C4-2B (cell line): Measurements from ENCODE around the gene KAZN.

Source experiments
- H3K27ac ChIP-seq: fragments of 450-650 bp; 2 replicates; pipeline ENCODE4 v1.5.1; 2017
- ZFX ChIP-seq: fragments of 450-650 bp; IDR thresholded peaks from 2 replicates; pipeline ENCODE4 v1.6.1; 2017
- TF ChIP-seq, protein P1 (sequence below): fragments of 450-650 bp; conservative IDR thresholded peaks from 2 replicates; pipeline ENCODE4 v1.5.1; 2017; ENCODE audit warnings: mild to moderate bottlenecking

Gene KAZN

DNA sequence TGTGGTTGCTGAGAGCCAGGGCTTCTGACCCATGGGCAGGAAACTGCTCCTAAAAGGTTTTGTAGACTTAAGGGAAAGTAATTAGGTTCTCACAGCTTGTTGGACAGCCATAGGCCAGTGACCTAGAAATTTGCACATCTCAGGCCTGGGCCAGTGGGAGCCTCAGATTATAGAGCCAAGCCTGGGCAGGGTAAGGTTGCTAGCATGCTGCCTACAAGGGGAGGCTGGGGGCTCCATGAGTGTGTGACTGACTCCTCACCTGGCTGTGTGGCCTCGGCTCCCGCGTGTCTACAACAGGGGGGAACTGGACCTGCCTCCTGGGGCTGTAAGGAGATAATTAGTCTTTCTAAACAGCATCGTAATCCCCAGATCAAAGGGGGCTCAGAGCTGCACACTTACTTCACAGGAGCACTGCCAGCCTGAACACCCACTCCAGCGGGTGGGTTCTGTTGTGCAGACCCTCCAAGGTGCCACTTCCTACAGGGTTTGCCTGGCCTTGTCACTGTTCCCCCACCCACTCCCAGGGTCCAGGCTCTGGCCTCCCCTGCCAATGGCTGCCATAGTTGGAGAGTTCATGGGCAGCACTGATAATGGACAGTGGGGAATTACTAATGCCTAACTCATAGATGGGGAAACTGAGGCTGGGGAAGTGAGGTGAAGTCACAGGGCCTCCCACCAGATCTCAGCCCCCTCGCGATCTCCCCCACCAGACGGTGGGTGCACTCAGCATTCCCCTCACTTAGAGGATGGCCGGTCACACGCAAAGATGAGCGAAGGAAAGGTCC lies 324.6 kb downstream of the KAZN start:
- no peak overlapping the region; the same call in 1 of the 2 replicates for H3K27ac ChIP-seq
- no peak for TF ChIP-seq ZFX

DNA sequence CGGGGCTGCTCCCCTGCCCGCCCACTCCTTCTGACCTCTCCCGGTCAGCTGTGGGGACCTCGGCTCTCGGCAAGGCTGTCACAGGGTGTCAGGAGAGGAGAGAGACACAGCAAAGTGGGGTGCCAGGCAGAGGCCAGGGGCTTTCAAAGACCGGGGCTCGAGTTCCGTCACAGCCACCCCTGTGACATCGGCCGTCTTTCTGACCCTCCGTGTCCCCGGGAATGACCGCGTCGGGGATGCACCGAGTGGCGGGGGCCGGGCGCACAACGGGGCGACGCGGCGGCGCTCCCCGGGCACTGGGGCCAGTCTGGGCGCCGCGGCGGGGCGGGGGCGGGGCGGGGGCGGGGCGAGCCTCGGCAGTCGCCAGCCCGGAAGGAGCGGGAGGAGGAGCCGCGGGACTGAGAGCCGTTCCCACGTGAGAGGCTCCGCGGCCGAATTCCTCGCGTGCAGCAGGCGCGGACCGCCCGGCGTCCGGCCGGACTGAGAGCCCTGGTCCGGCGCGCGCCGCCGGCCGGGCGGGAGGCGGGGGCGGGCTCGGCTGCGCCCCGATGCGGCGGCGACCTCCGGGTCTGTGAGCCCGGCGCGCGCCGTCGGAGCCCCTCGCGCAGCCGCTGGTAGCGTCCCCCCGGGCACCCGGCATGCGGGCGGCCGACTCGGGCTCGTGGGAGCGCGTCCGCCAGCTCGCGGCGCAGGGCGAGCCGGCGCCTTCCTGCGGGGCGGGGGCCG lies 325.4 kb downstream of the KAZN start:
- TF ChIP-seq ZFX, result no peak
- peak overlapping the region; percentile 57 for H3K27ac ChIP-seq

DNA sequence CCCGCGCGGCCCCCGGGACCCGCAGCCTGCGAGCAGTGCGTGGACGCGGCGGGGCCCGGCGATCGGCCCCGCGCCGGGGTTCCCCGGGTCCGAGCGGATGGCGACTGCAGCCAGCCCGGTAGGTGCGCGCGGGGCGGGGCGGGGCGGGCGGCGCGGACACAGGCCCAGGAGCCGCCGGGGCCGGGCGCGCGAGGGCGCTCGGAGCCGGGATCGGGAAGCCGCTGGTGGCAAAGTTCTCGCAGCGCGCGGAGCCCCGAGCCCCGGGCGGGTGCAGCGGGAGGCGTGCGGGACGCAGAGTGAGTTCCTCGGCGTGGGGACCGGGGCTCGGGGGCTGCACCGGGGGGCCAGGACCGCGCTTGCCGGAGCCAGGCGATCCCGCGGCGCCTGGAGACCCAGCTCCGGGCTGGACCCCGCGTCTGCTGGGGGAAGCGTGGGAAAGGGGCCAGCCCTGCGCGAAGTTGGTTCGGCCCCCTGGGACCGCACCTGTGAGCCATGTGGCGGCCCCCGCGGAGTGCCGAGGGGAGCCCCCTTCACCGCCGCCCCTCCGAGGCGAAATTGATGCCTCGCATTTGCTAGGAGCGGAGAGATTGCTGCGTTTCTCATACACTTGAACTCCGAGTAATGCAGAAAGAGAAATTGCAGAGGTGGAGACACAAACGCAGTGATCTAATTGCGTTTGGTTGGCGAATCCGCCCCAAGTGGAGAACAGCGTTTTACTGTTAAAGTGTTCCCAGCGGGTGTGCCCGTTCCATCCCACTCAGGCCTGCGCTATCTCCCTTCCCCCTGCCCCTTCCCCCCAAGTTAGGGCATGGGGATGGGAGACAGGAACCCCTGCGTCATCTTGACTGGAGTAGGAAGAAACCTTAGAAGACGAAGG lies 326.2 kb downstream of the KAZN start:
- TF ChIP-seq, protein P1, sequence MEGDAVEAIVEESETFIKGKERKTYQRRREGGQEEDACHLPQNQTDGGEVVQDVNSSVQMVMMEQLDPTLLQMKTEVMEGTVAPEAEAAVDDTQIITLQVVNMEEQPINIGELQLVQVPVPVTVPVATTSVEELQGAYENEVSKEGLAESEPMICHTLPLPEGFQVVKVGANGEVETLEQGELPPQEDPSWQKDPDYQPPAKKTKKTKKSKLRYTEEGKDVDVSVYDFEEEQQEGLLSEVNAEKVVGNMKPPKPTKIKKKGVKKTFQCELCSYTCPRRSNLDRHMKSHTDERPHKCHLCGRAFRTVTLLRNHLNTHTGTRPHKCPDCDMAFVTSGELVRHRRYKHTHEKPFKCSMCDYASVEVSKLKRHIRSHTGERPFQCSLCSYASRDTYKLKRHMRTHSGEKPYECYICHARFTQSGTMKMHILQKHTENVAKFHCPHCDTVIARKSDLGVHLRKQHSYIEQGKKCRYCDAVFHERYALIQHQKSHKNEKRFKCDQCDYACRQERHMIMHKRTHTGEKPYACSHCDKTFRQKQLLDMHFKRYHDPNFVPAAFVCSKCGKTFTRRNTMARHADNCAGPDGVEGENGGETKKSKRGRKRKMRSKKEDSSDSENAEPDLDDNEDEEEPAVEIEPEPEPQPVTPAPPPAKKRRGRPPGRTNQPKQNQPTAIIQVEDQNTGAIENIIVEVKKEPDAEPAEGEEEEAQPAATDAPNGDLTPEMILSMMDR, result peak; percentile 46
- TF ChIP-seq ZFX, result peak; percentile 16; the same call in 1 of the 2 replicates
- H3K27ac ChIP-seq, result peak overlapping the region; percentile 57

DNA sequence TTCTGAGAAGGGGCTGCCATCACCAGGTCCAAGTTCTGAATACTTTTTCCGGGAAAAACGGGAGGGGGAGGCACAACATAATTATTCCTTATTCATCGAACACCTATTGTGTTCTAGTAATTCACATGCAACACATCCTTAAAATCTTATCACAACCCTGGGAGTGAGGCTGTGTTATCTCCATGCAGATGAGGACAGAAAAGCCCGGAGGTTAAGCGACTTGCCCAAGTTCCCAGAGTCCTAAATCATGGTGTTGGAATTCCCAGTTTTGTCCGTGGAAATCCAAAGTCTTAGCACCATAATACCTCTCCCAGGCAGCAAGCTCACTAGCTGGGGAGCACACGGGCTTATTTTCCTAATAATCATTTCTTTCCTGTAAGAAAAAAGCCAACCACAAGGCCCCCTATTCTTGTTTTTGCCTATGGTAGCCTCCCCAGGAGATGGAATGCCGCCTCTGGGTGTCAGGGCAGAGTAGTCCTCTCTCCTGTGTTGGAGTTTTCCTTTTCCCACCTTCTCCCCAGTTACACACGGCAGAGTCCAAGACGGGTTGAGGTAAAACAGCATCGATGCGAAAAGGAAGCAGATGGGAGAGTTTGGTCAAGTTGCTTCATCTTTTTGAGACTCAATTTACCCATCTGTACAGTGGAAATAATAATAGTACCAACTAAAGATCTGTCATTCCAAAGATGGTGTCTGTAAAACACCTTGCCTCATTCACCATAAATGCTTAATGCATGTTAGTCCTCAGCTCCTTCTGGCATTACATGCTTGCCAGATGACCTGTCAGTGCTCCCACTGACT lies 327.1 kb downstream of the KAZN start:
- TF ChIP-seq, protein P1, result no peak
- no peak for TF ChIP-seq ZFX
- H3K27ac ChIP-seq, result no peak overlapping the region; the same call in 1 of the 2 replicates

DNA sequence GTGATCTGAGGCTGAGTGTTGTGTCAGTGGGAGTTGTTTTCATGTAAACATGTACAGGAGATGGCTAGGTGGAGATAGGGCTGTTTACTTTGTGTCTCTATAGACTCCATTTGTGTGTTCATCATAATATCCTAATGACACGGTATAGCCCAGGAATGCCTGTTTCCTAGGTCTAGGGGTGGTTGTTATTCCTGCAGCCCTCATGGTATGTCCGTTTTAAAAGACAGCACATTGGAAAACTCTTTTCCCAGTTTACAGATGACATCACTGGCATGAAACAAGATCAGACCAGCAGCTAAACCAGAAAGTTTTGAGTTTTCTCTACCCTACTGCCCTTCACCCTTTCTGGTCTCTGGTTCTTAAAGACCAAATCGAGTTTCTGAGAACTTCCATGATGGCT lies 327.7 kb downstream of the KAZN start:
- TF ChIP-seq, protein P1, result no peak
- no peak for TF ChIP-seq ZFX
- H3K27ac ChIP-seq, result no peak overlapping the region

DNA sequence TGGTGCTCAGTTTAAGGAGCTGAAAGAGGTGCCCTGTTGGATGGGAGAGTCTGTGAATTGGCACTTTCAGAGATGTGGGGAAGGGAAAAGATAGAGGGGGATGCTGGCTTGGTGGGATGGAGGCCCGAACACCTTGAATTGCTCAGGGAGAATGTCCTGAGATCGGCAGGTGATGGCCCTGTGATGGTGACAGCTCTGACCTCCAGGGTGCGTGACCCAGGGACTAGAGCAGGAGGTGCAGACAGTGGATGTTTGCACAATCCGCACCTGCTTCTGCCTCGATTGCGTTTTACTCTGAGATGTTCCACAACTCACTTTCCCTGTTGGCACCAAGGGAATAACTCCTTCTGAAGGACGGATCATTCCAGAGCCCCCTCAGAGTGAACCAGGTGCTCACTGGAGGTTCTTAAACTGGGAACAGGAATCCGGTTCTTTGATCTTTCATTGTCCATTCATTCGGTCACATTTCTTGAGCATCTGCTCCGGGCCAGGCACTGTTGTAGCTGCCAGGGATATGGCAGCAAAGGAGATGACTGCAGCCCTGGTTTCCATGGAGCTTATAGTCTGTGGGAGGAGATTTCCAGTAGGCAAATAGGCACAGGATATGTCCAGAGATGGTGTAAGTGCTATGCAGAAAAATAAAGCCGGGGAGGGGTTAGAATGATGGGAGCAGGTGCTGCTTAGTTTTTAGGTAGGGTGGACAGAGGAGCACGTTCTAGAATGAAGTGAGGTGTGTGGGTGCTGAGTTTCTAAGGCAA lies 328.5 kb downstream of the KAZN start:
- no peak overlapping the region for H3K27ac ChIP-seq
- TF ChIP-seq, protein P1, result no peak
- no peak for TF ChIP-seq ZFX

DNA sequence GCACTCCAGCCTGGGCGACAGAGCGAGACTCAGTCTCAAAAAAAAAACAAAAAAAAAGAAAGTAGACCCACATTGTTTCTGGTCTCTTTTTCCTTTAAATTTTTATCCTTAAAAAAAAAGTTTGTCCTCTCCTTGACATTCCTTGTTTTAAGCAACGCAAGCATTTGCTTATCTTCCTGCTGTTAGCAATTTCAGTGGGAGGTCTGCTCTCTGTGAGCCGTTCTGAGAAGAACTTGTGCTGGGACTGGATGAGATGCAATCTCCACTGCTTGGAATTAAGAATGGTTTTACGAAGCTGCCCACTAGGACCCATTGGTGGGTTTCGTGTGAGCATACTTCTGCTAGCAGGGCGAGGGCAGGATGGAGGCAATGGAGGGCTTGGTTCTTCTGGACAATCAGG lies 329.9 kb downstream of the KAZN start:
- H3K27ac ChIP-seq, result no peak overlapping the region
- no peak for TF ChIP-seq ZFX
- TF ChIP-seq, protein P1, result no peak
